Keratinocyte (primary cell): ENCODE results near the gene NARS2. TPM values are rescaled to one million over a fixed set of nuclear protein-coding genes. Genes with fewer than 3 reads are reported as not detected.

Experiments
- DNase-seq: peaks from one replicate; pipeline ENCODE4 v3.0.0-alpha.2; 2011; ENCODE audit warnings: low read depth, missing footprints, low spot score
- FAIRE-seq: peaks from 2 replicates; lab custom pipeline; 2011; peaks lifted over from hg19 to GRCh38; lab: Jason Lieb, UNC
- H2AFZ ChIP-seq: 2 replicates; pipeline ENCODE4 v1.6.0; 2012; ENCODE audit warnings: low read length, control low read depth, inconsistent platforms; ENCODE audit not compliant: control insufficient read depth
- H3K27ac ChIP-seq: 2 replicates; pipeline ENCODE4 v1.5.1; 2011; ENCODE audit warnings: low read length; ENCODE audit not compliant: control insufficient read depth, insufficient read depth
- H3K27me3 ChIP-seq: 3 replicates; pipeline ENCODE4 v1.6.0; 2011; ENCODE audit warnings: low read length; ENCODE audit not compliant: control insufficient read depth, insufficient read depth; ENCODE audit errors: extremely low read depth
- H3K36me3 ChIP-seq, 2 experiments: 2 replicates in 1 of 2; 3 replicates in 1 of 2; pipeline ENCODE4 v1.5.1; 2011; ENCODE audit warnings: low read length in 2 of 2, mild to moderate bottlenecking in 1 of 2; ENCODE audit not compliant: control insufficient read depth in 2 of 2, insufficient read depth in 2 of 2; ENCODE audit errors: extremely low read depth in 1 of 2
- H3K4me1 ChIP-seq: 3 replicates; pipeline ENCODE4 v1.5.1; 2011; ENCODE audit warnings: low read length; ENCODE audit not compliant: control insufficient read depth, insufficient read depth; ENCODE audit errors: extremely low read depth
- H3K4me2 ChIP-seq: 3 replicates; pipeline ENCODE4 v1.6.0; 2011; ENCODE audit warnings: low read depth, low read length; ENCODE audit not compliant: control insufficient read depth, insufficient read depth; ENCODE audit errors: extremely low read depth
- H3K4me3 ChIP-seq, 3 experiments: fragments of 200-600 bp in 1 of 3; sonication (generic) in 1 of 3; 2 replicates in 2 of 3; 3 replicates in 1 of 3; pipeline ENCODE4 v1.5.1; 2011 to 2016; ENCODE audit warnings: low read length in 3 of 3, mild to moderate bottlenecking in 3 of 3, control low read depth in 2 of 3, inconsistent platforms in 1 of 3, low read depth in 1 of 3, mixed read lengths in 1 of 3, mixed run types in 1 of 3, moderate library complexity in 1 of 3; ENCODE audit not compliant: control insufficient read depth in 2 of 3, insufficient read depth in 2 of 3; ENCODE audit errors: extremely low read depth in 1 of 3
- H3K79me2 ChIP-seq: 2 replicates; pipeline ENCODE4 v1.6.0; 2012; ENCODE audit warnings: low read length; ENCODE audit not compliant: control insufficient read depth, insufficient read depth
- H3K9ac ChIP-seq: 3 replicates; pipeline ENCODE4 v1.6.0; 2011; ENCODE audit warnings: low read length; ENCODE audit not compliant: control insufficient read depth, insufficient read depth; ENCODE audit errors: extremely low read depth
- H3K9me1 ChIP-seq: 3 replicates; pipeline ENCODE4 v1.6.0; 2011; ENCODE audit warnings: low read length; ENCODE audit not compliant: control insufficient read depth, insufficient read depth; ENCODE audit errors: extremely low read depth
- H3K9me3 ChIP-seq: 2 replicates; pipeline ENCODE4 v1.5.1; 2012; ENCODE audit warnings: low read depth, low read length; ENCODE audit not compliant: control insufficient read depth
- H4K20me1 ChIP-seq: 3 replicates; pipeline ENCODE4 v1.6.0; 2011; ENCODE audit warnings: low read length; ENCODE audit not compliant: control insufficient read depth, insufficient read depth; ENCODE audit errors: extremely low read depth
- EZH2 ChIP-seq: IDR thresholded peaks from one replicate; pipeline ENCODE4 v1.6.1; 2012; ENCODE audit warnings: inconsistent platforms, mild to moderate bottlenecking, low read length, moderate library complexity
- dilution Hi-C: fragments of 300-500 bp; cut with MboI; formaldehyde crosslinking; loops from one replicate; pipeline ENCODE4 v1.7.0; 2020; ENCODE audit warnings: low sequenced_read_pairs; ENCODE audit not compliant: extremely low pct_ligation_motif_present
- polyA plus RNA-seq, 5 experiments: library from polyadenylated mRNA; depleted of rRNA in 3 of 5; stranded (reverse) in 3 of 5; stranded (forward) in 1 of 5; unstranded in 1 of 5; fragments of >200 nt; gene quantifications; 1 replicate in 1 of 5; 2 replicates in 3 of 5; 3 replicates in 1 of 5; pipeline versions ENCODE4 v1.2.1 to v1.2.3, GENCODE V29; 2011 to 2012; ENCODE audit warnings: missing spikeins in 2 of 5, low read depth in 1 of 5, low replicate concordance in 1 of 5
- TF ChIP-seq, protein P1 (sequence below), 3 experiments: IDR thresholded peaks in 1 of 3; conservative IDR thresholded peaks in 1 of 3; optimal IDR thresholded peaks in 1 of 3; 2 replicates in 2 of 3; 3 replicates in 1 of 3; pipeline versions ENCODE3 to v1.5.1; 2011; ENCODE audit warnings: low read length in 3 of 3, mild to moderate bottlenecking in 3 of 3, moderate library complexity in 2 of 3, control low read depth in 1 of 3, inconsistent platforms in 1 of 3; ENCODE audit not compliant: insufficient read depth in 2 of 3; ENCODE audit errors: extremely low read depth in 1 of 3

NARS2 gene
- polyA plus RNA-seq, 1 donor (not counting 4 experiments of a cell fraction or from before 2014, with no cell fraction given): 28.8 TPM

DNA sequence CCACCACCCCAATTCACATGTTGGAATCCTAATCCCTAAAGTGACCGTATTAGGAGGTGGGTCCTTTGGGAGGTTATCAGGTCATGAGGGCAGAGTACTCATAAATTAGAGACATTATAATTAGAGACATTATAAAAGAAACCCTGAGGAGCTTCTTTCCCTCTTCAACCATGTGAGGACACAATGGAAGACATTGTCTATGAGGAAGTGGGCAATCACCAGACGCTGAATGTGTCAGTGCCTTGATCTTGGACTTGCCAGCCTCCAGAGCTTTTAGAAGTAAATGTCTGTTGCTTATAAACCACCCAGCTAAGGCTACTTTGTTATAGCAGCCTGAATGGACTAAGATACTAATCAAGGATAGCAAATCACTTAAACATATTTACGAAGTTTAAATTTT is 171.8 kb downstream of the NARS2 start:
- Histone ChIP-seq H3K9ac (no peak overlapping the region), H3K27me3 (no peaks in the 10 kb centered on the region), H3K79me2 (no peaks in the 10 kb centered on the region), H3K4me2 (no peak overlapping the region), H3K4me3 (no peak overlapping the region), H3K4me1 (peaks cover 2% of the 10 kb centered on the region), H3K27ac (no peak overlapping the region), H4K20me1 (no peaks in the 10 kb centered on the region), H3K9me3 (no peaks in the 10 kb centered on the region), H3K36me3 (no peaks in the 10 kb centered on the region), H3K9me1 (no peaks in the 10 kb centered on the region), H2AFZ (no peak overlapping the region)
- dilution Hi-C loops: no loop called here
- no peak for TF ChIP-seq EZH2
- TF ChIP-seq, protein P1, sequence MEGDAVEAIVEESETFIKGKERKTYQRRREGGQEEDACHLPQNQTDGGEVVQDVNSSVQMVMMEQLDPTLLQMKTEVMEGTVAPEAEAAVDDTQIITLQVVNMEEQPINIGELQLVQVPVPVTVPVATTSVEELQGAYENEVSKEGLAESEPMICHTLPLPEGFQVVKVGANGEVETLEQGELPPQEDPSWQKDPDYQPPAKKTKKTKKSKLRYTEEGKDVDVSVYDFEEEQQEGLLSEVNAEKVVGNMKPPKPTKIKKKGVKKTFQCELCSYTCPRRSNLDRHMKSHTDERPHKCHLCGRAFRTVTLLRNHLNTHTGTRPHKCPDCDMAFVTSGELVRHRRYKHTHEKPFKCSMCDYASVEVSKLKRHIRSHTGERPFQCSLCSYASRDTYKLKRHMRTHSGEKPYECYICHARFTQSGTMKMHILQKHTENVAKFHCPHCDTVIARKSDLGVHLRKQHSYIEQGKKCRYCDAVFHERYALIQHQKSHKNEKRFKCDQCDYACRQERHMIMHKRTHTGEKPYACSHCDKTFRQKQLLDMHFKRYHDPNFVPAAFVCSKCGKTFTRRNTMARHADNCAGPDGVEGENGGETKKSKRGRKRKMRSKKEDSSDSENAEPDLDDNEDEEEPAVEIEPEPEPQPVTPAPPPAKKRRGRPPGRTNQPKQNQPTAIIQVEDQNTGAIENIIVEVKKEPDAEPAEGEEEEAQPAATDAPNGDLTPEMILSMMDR (optimal IDR thresholded peaks at IDR 0.05 in 1 of 3, IDR thresholded peaks at IDR 0.05 in 1 of 3, conservative IDR thresholded peaks at IDR 0.05 in 1 of 3; ENCODE audit: extremely low read depth in 1 of 3, insufficient read depth in 2 of 3, low read length in 3 of 3): no peak
- no peak for DNase-seq
- no peak for FAIRE-seq

DNA sequence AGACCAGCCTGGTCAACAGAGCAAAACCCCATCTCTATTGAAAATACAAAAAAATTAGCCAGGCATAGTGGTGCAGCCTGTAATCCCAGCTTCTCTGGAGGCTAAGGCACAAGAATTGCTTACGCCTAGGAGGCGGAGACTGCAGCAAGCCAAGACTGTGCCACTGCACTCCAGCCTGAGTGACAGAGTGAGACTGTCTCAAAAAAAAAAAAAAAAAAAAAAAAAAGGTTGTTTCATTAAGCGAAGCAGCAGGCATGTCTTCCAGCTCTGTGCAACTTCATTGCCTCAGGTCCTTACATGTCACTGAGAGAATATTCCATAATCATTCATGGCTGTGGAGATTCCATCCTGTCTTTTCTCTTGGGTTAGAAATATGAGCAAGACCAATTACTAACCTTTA is 174.0 kb downstream of the NARS2 start:
- DNase-seq (no peak), FAIRE-seq (no peak)
- dilution Hi-C loops: no loop called here
- no peak overlapping the region for H3K4me3 ChIP-seq
- no peak overlapping the region for H2AFZ ChIP-seq
- no peaks in the 10 kb centered on the region for H3K36me3 ChIP-seq
- H3K9ac ChIP-seq: no peak overlapping the region
- H3K9me1 ChIP-seq: no peaks in the 10 kb centered on the region
- H3K79me2 ChIP-seq: no peaks in the 10 kb centered on the region
- no peak overlapping the region for H3K27ac ChIP-seq
- no peaks in the 10 kb centered on the region for H4K20me1 ChIP-seq
- no peak for TF ChIP-seq EZH2
- TF ChIP-seq, protein P1 (optimal IDR thresholded peaks at IDR 0.05 in 1 of 3, IDR thresholded peaks at IDR 0.05 in 1 of 3, conservative IDR thresholded peaks at IDR 0.05 in 1 of 3; ENCODE audit: extremely low read depth in 1 of 3, insufficient read depth in 2 of 3, low read length in 3 of 3): no peak
- H3K4me2 ChIP-seq: no peak overlapping the region
- no peaks in the 10 kb centered on the region for H3K4me1 ChIP-seq
- H3K27me3 ChIP-seq: no peaks in the 10 kb centered on the region
- no peaks in the 10 kb centered on the region for H3K9me3 ChIP-seq
